Body of pancreas (tissue), 4 donors: ENCODE data around the gene LPCAT1. TPM values are rescaled to one million over a fixed set of nuclear protein-coding genes. Genes with fewer than 3 reads are reported as not detected.
"Not testable (repeated sequence)": the region's sequence is repeated elsewhere in the genome, so short reads cannot be mapped to it uniquely, and the experiment has no call there.

Source experiments
- ATAC-seq: fragments of 150-250 bp; one replicate; pipeline ENCODE4 v1.9.1; 2016
- DNase-seq, 4 donors: peaks; one replicate each; pipeline ENCODE4 v3.0.0-alpha.2; 2019
- H3K27ac ChIP-seq, 4 donors: fragments of 200-600 bp; sonication (generic); 1 replicate in 3 of 4; 2 replicates in 1 of 4; pipeline versions ENCODE4 v1.5.1 to v1.6.1; 2016 to 2019; ENCODE audit warnings: mild to moderate bottlenecking in 1 of 4, mixed read lengths in 1 of 4, moderate library complexity in 1 of 4
- H3K27me3 ChIP-seq, 2 donors: fragments of 200-600 bp; sonication (generic); one replicate each; pipeline ENCODE4 v1.6.0; 2016; ENCODE audit warnings: mild to moderate bottlenecking in 1 of 2
- H3K36me3 ChIP-seq, 2 donors: fragments of 200-600 bp; sonication (generic); replicated peaks in 1 of 2; 2 replicates each; pipeline ENCODE4 v1.5.1; 2016; ENCODE audit warnings: low read depth in 2 of 2; ENCODE audit not compliant: insufficient read depth in 1 of 2
- H3K4me1 ChIP-seq: fragments of 200-600 bp; sonication (generic); one replicate; pipeline ENCODE4 v1.6.0; 2016
- H3K4me3 ChIP-seq, 2 donors: fragments of 200-600 bp; sonication (generic); 1 replicate in 1 of 2; 2 replicates in 1 of 2; pipeline ENCODE4 v1.5.1; 2016 to 2019
- H3K9me3 ChIP-seq, 3 donors: fragments of 200-600 bp; sonication (generic); 1 replicate in 2 of 3; 2 replicates in 1 of 3; pipeline ENCODE4 v1.5.1; 2016
- POLR2A ChIP-seq, 3 donors: fragments of 450-650 bp; IDR thresholded peaks; one replicate each; pipeline ENCODE4 v1.6.1; 2016; ENCODE audit warnings: antibody characterized with exemption in 3 of 3, mild to moderate bottlenecking in 2 of 3
- WGBS, 2 donors: methylation state at CpG; one replicate each; pipeline ENCODE4 v1.1.5; 2017; 5-methylcytosine and 5-hydroxymethylcytosine counted together
- intact Hi-C: fragments of 100-400 bp; cut with DNase I; formaldehyde crosslinking; loops from one replicate; pipeline ENCODE4 v1.15.1; 2023
- total RNA-seq, 2 donors: library from RNA; depleted of rRNA; stranded (reverse); fragments of >200 nt; gene quantifications; one replicate each; pipeline ENCODE4 v1.1.0, GENCODE V29; 2016
- TF ChIP-seq, protein P1 (sequence below), 7 experiments: fragments of 450-650 bp in 4 of 7; fragments of 200-600 bp in 3 of 7; sonication (generic) in 3 of 7; IDR thresholded peaks; one replicate each; pipeline ENCODE4 v1.5.1; 2016 to 2019; ENCODE audit warnings: antibody characterized with exemption in 7 of 7

The LPCAT1 gene
- total RNA-seq, 2 donors from 2014 or later, result 17.1 to 21.5 TPM

DNA sequence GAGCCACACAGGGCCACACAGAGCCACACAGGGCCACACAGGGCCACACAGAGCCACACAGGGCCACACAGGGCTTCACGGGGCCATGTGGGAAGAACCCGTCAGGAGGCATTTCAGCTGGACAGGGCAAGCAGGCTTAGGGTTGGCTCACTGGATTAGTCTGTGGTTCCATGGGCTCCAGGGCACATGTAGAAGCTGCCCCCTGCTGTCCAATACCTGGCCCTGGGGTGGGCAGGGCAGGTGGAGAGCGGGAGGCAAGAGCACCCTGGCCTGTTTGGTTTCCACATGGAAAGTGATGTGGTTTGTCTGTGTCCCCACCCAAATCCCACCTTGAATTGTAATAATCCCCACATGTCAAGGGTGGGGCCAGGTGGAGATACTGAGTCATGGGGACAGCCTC is 16.4 kb upstream of the LPCAT1 start:
- H3K9me3 ChIP-seq, result no peaks in the 10 kb centered on the region
- ATAC-seq, result no peak
- no peak for DNase-seq
- H3K36me3 ChIP-seq, result no peaks in the 10 kb centered on the region
- intact Hi-C loops, result no loop called here
- WGBS, 2 donors, result 100% methylated on average over 2 to 3 of the region's 3 CpGs
- no peak overlapping the region for H3K4me3 ChIP-seq
- TF ChIP-seq POLR2A (IDR thresholded peaks at IDR 0.05), result no peak
- TF ChIP-seq, protein P1, sequence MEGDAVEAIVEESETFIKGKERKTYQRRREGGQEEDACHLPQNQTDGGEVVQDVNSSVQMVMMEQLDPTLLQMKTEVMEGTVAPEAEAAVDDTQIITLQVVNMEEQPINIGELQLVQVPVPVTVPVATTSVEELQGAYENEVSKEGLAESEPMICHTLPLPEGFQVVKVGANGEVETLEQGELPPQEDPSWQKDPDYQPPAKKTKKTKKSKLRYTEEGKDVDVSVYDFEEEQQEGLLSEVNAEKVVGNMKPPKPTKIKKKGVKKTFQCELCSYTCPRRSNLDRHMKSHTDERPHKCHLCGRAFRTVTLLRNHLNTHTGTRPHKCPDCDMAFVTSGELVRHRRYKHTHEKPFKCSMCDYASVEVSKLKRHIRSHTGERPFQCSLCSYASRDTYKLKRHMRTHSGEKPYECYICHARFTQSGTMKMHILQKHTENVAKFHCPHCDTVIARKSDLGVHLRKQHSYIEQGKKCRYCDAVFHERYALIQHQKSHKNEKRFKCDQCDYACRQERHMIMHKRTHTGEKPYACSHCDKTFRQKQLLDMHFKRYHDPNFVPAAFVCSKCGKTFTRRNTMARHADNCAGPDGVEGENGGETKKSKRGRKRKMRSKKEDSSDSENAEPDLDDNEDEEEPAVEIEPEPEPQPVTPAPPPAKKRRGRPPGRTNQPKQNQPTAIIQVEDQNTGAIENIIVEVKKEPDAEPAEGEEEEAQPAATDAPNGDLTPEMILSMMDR (IDR thresholded peaks at IDR 0.05), result no peak
- H3K4me1 ChIP-seq, result peaks cover 7% of the 10 kb centered on the region
- H3K27ac ChIP-seq, result no peak overlapping the region
- H3K27me3 ChIP-seq, result no peaks in the 10 kb centered on the region

- H3K4me1 ChIP-seq, H3K9me3 ChIP-seq, ATAC-seq, DNase-seq, intact Hi-C loops, H3K27ac ChIP-seq, H3K36me3 ChIP-seq, H3K27me3 ChIP-seq, H3K4me3 ChIP-seq: not testable (repeated sequence)
- WGBS, 2 donors, result 64 to 69% methylated on average over 5 to 8 of the region's 8 CpGs
Measured at GRCh38 chr5:1539393-1540161, 15.8 kb upstream of the LPCAT1 start.

DNA sequence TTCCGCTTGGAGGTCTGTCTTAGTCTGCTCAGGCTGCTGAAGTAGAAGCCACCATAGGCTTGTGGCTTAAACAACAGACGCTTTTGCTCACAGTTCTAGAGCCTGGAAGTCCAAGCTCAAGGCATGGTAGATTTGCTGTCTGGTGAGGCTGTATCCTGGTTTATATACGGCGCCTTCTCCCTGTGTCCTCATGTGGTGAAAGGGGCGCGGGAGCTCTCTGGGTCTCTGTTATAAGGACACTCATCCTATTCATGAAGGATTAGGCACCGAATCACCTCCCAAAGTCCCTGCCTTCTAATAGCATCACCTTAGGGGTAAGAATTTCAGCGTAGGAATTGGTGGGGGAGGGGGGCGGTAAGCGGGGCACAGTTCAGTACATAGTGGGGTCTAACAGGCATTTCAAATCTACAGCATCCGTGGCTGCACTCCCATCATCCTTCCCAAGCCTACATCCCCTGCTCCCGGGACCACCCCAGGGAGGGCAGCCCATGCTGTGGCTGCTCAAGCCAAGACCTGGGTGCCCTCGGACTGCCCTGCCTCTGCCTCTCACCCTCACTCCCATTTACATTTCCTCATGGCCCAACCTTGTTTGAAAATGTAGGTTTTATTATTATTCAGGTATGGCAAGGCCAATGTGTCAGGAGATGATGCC is 15.1 kb upstream of the LPCAT1 start:
- Histone ChIP-seq H3K27ac (no peak overlapping the region), H3K36me3 (no peaks in the 10 kb centered on the region), H3K9me3 (no peaks in the 10 kb centered on the region), H3K4me3 (no peak overlapping the region), H3K4me1 (peaks cover 7% of the 10 kb centered on the region), H3K27me3 (no peaks in the 10 kb centered on the region)
- 82 to 89% methylated on average over 12 to 13 of the region's 13 CpGs for WGBS, 2 donors
- no peak for DNase-seq
- intact Hi-C loops, result no loop called here
- no peak for ATAC-seq
- TF ChIP-seq, protein P1 (IDR thresholded peaks at IDR 0.05), result no peak
- TF ChIP-seq POLR2A (IDR thresholded peaks at IDR 0.05), result no peak

GRCh38 chr5:1538276-1538675 is 14.5 kb upstream of the LPCAT1 start:
- Histone ChIP-seq H3K36me3 (no peaks in the 10 kb centered on the region), H3K27ac (no peak overlapping the region), H3K27me3 (no peaks in the 10 kb centered on the region), H3K9me3 (no peaks in the 10 kb centered on the region), H3K4me1 (peaks cover 7% of the 10 kb centered on the region), H3K4me3 (no peak overlapping the region)
- DNase-seq, result no peak
- WGBS, 2 donors, result 86 to 92% methylated on average over 12 to 14 of the region's 14 CpGs
- no peak for TF ChIP-seq POLR2A (IDR thresholded peaks at IDR 0.05)
- TF ChIP-seq, protein P1 (IDR thresholded peaks at IDR 0.05), result no peak
- intact Hi-C loops, result no loop called here
- no peak for ATAC-seq

GRCh38 chr5:1537603-1538154 is 13.9 kb upstream of the LPCAT1 start:
- intact Hi-C loops, result no loop called here

More at GRCh38 chr5:1537603-1538154, 13.9 kb upstream of the LPCAT1 start:
- Histone ChIP-seq H3K27me3 (no peaks in the 10 kb centered on the region), H3K9me3 (no peaks in the 10 kb centered on the region), H3K4me1 (peaks cover 7% of the 10 kb centered on the region), H3K36me3 (no peaks in the 10 kb centered on the region), H3K27ac (no peak overlapping the region), H3K4me3 (no peak overlapping the region)
- DNase-seq, result no peak
- 81 to 84% methylated on average over 20 of the region's 20 CpGs for WGBS, 2 donors
- no peak for ATAC-seq
- TF ChIP-seq, protein P1 (IDR thresholded peaks at IDR 0.05), result no peak
- TF ChIP-seq POLR2A (IDR thresholded peaks at IDR 0.05), result no peak
